ENCODE results near the gene LRRN2.
"Not testable (repeated sequence)": the region's sequence is repeated elsewhere in the genome, so short reads cannot be mapped to it uniquely, and the experiment has no call there.

LRRN2 gene

GRCh38 chr1:204571128-204571527 is 114.4 kb downstream of the LRRN2 start:
- DNase-seq: no peak

GRCh38 chr1:204570021-204570420 is 115.5 kb downstream of the LRRN2 start:
- not testable (repeated sequence) for DNase-seq

- DNase-seq: no peak
These were observed 116.1 kb downstream of the LRRN2 start for GRCh38 chr1:204569478-204569877.

GRCh38 chr1:204568576-204569315 is 116.8 kb downstream of the LRRN2 start:
- DNase-seq: no peak

Data from activated gamma-delta T cell (primary cell).